Posterior vena cava (tissue), 2 donors: ENCODE data around the gene BTN2A1. TPM values are rescaled to one million over a fixed set of nuclear protein-coding genes. Genes with fewer than 3 reads are reported as not detected.
"Not testable (repeated sequence)": the region's sequence is repeated elsewhere in the genome, so short reads cannot be mapped to it uniquely, and the experiment has no call there.

ENCODE experiments used
- DNase-seq: peaks from one replicate; pipeline ENCODE4 v3.0.0-alpha.2; 2020; ENCODE audit warnings: low spot score
- intact Hi-C, 2 donors: fragments of 100-400 bp; cut with DNase I; formaldehyde crosslinking; loops; one replicate each; pipeline versions ENCODE4 v1.14.1 to v1.14.2; 2022 to 2023
- total RNA-seq, 2 donors: library from RNA; stranded (reverse); fragmentation: NEBNext Ultra II Directional; extraction: Animal tissue kit (Norgen Biotek cat#: 25700); gene quantifications; one replicate each; pipeline ENCODE4 v1.2.1, GENCODE V29; 2021
- donor health status: DM: yes; HTN: yes; CAD: no.
- donor health status: DM: yes; HTN: yes; CAD: no.

Gene BTN2A1
- total RNA-seq, 2 donors from 2014 or later: 26.2 to 30.0 TPM

GRCh38 chr6:26459023-26459810 lies 1.5 kb downstream of the BTN2A1 start:
- DNase-seq: no peak
- intact Hi-C loops: no loop called here

GRCh38 chr6:26461353-26461752 lies 3.6 kb downstream of the BTN2A1 start:
- DNase-seq: not testable (repeated sequence)
- intact Hi-C loops: loop anchor here in 1 of 2 donors (10.0 kb wide), 1 partner anchor 57 kb away; the partner anchor contains the start of gene BTN3A1

GRCh38 chr6:26464014-26464413 lies 6.3 kb downstream of the BTN2A1 start:
- intact Hi-C loops: loop anchor here in 1 of 2 donors (10.0 kb wide), 1 partner anchor 59 kb away; the partner anchor contains the start of gene BTN3A1

GRCh38 chr6:26464416-26465131 lies 6.8 kb downstream of the BTN2A1 start:
- intact Hi-C loops: loop anchor here in 1 of 2 donors (10.0 kb wide), 1 partner anchor 60 kb away; the partner anchor contains the start of gene BTN3A1
- no peak for DNase-seq

More at GRCh38 chr6:26464014-26464413, 6.3 kb downstream of the BTN2A1 start:
- no peak for DNase-seq

GRCh38 chr6:26465776-26466175 lies 8.0 kb downstream of the BTN2A1 start:
- no peak for DNase-seq
- intact Hi-C loops: loop anchor here in 1 of 2 donors (10.0 kb wide), 1 partner anchor 61 kb away; the partner anchor contains the start of gene BTN3A1

GRCh38 chr6:26468829-26469228 lies 11.1 kb downstream of the BTN2A1 start:
- no peak for DNase-seq
- intact Hi-C loops: loop anchor here in 1 of 2 donors (10.0 kb wide), 1 partner anchor 64 kb away; the partner anchor contains the start of gene BTN3A1

- intact Hi-C loops: loop anchor here in 1 of 2 donors (10.0 kb wide), 1 partner anchor 54 kb away; no protein-coding TSS in a partner anchor
- no peak for DNase-seq
Observed at GRCh38 chr6:26470643-26471042, 12.9 kb downstream of the BTN2A1 start.

GRCh38 chr6:26471970-26472369 lies 14.2 kb downstream of the BTN2A1 start:
- intact Hi-C loops: loop anchor here in 1 of 2 donors (10.0 kb wide), 1 partner anchor 53 kb away; no protein-coding TSS in a partner anchor
- DNase-seq: no peak

- intact Hi-C loops: loop anchor here in 1 of 2 donors (10.0 kb wide), 1 partner anchor 52 kb away; no protein-coding TSS in a partner anchor
- no peak for DNase-seq
Observed at GRCh38 chr6:26472549-26473290, 15.0 kb downstream of the BTN2A1 start.

GRCh38 chr6:26473429-26473757 lies 15.6 kb downstream of the BTN2A1 start:
- no peak for DNase-seq
- intact Hi-C loops: loop anchor here in 1 of 2 donors (10.0 kb wide), 1 partner anchor 51 kb away; no protein-coding TSS in a partner anchor

- DNase-seq: peak; percentile 90
- intact Hi-C loops: loop anchor here in 1 of 2 donors (10.0 kb wide), 1 partner anchor 51 kb away; no protein-coding TSS in a partner anchor
Observed at GRCh38 chr6:26473758-26474438, 16.1 kb downstream of the BTN2A1 start.

GRCh38 chr6:26474439-26474881 lies 16.7 kb downstream of the BTN2A1 start:
- intact Hi-C loops: loop anchor here in 1 of 2 donors (10.0 kb wide), 1 partner anchor 50 kb away; no protein-coding TSS in a partner anchor
- no peak for DNase-seq

- DNase-seq: no peak
- intact Hi-C loops: loop anchor here in 1 of 2 donors (10.0 kb wide), 1 partner anchor 49 kb away; no protein-coding TSS in a partner anchor
Observed at GRCh38 chr6:26475823-26476729, 18.3 kb downstream of the BTN2A1 start.

- intact Hi-C loops: loop anchor here in 1 of 2 donors (10.0 kb wide), 1 partner anchor 48 kb away; no protein-coding TSS in a partner anchor
- DNase-seq: no peak
Observed at GRCh38 chr6:26476896-26477295, 19.1 kb downstream of the BTN2A1 start.

GRCh38 chr6:26477426-26477825 lies 19.7 kb downstream of the BTN2A1 start:
- intact Hi-C loops: loop anchor here in 1 of 2 donors (10.0 kb wide), 1 partner anchor 47 kb away; no protein-coding TSS in a partner anchor
- DNase-seq: no peak

- intact Hi-C loops: loop anchor here in 1 of 2 donors (10.0 kb wide), 1 partner anchor 46 kb away; no protein-coding TSS in a partner anchor
- no peak for DNase-seq
Observed at GRCh38 chr6:26478100-26478984, 20.6 kb downstream of the BTN2A1 start.
